Gastroesophageal sphincter (tissue), 4 donors: ENCODE measurements around the gene STK31. TPM values are rescaled to one million over a fixed set of nuclear protein-coding genes. Genes with fewer than 3 reads are reported as not detected.
A peak's percentile ranks its signal among the peaks of the same experiment; 100 is the strongest.
"Not testable (repeated sequence)": the region's sequence is repeated elsewhere in the genome, so short reads cannot be mapped to it uniquely, and the experiment has no call there.

Experiments
- ATAC-seq: fragments of 150-250 bp; one replicate; pipeline ENCODE4 v1.9.1; 2016; ENCODE audit warnings: mild to moderate bottlenecking, moderate library complexity
- H3K27ac ChIP-seq, 4 donors: fragments of 200-600 bp; sonication (generic) in 3 of 4; 1 replicate in 3 of 4; 2 replicates in 1 of 4; pipeline ENCODE4 v1.5.1; 2016 to 2019
- H3K27me3 ChIP-seq: fragments of 200-600 bp; sonication (generic); one replicate; pipeline ENCODE4 v1.5.1; 2019
- H3K36me3 ChIP-seq, 2 donors: fragments of 200-600 bp; sonication (generic); one replicate each; pipeline ENCODE4 v1.5.1; 2019; ENCODE audit warnings: control low read depth in 1 of 2
- H3K4me1 ChIP-seq, 3 donors: fragments of 200-600 bp; sonication (generic); 1 replicate in 2 of 3; 2 replicates in 1 of 3; pipeline ENCODE4 v1.5.1; 2016 to 2019; ENCODE audit warnings: control low read depth in 2 of 3
- H3K4me3 ChIP-seq, 2 donors: fragments of 200-600 bp; sonication (generic); one replicate each; pipeline ENCODE4 v1.5.1; 2019; ENCODE audit warnings: mild to moderate bottlenecking in 1 of 2, moderate library complexity in 1 of 2
- H3K9me3 ChIP-seq, 3 donors: fragments of 200-600 bp; sonication (generic); one replicate each; pipeline ENCODE4 v1.5.1; 2017 to 2019; ENCODE audit warnings: control low read depth in 2 of 3
- EP300 ChIP-seq: sonication (generic); formaldehyde crosslinking; IDR thresholded peaks from one replicate; pipeline ENCODE4 v1.6.1; 2017; ENCODE audit warnings: antibody characterized with exemption, mild to moderate bottlenecking
- POLR2A ChIP-seq, 2 donors: fragments of 450-650 bp; IDR thresholded peaks; one replicate each; pipeline ENCODE4 v1.6.1; 2017; ENCODE audit warnings: antibody characterized with exemption in 2 of 2, mild to moderate bottlenecking in 2 of 2, moderate library complexity in 1 of 2
- POLR2AphosphoS5 ChIP-seq: sonication (generic); formaldehyde crosslinking; IDR thresholded peaks from one replicate; pipeline ENCODE4 v1.6.1; 2017; ENCODE audit warnings: antibody characterized with exemption
- WGBS, 2 donors: methylation state at CpG; one replicate each; pipeline ENCODE4 v1.1.5; 2018; ENCODE audit warnings: low coverage in 1 of 2; 5-methylcytosine and 5-hydroxymethylcytosine counted together
- total RNA-seq, 4 donors: library from RNA; depleted of rRNA; stranded (reverse); fragments of >200 nt; gene quantifications; one replicate each; pipeline ENCODE4 v1.1.0, GENCODE V29; 2016
- TF ChIP-seq, protein P1 (sequence below), 4 experiments: fragments of 200-600 bp in 2 of 4; fragments of 450-650 bp in 2 of 4; sonication (generic) in 1 of 4; IDR thresholded peaks; one replicate each; pipeline ENCODE4 v1.5.1; 2017 to 2019; ENCODE audit warnings: antibody characterized with exemption in 4 of 4, mild to moderate bottlenecking in 2 of 4, moderate library complexity in 2 of 4

The STK31 gene
- total RNA-seq, 4 donors from 2014 or later: 0.31 to 0.94 (median 0.62) TPM; not detected in 1

DNA sequence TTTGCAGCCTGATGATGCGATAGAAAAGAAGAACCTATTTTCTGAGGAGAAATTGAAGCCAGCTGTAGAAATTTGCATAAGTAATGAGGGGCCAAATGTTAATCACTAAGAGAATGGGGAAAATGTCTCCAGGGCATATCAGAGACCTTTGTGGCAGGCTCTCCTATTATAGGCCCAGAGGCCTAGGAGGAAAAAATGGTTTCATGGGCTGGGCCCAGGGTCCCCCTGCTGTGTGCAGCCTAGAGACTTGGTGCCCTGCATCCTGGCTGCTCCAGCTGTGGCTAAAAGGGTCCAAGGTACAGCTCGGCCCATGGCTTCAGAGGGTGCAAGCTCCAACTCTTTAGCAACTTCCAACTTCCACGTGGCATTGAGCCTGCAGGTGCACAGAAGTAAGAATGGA is 123.4 kb downstream of the STK31 start:
- Histone ChIP-seq H3K4me3 (no peak overlapping the region), H3K27me3 (no peaks in the 10 kb centered on the region), H3K4me1 (no peaks in the 10 kb centered on the region), H3K27ac (no peak overlapping the region), H3K9me3 (peaks cover 0 to 38% (median 0%) of the 10 kb centered on the region in 3 donors), H3K36me3 (peaks cover 0 to 4% of the 10 kb centered on the region in 2 donors)
- no peak for ATAC-seq
- WGBS, 2 donors: 89 to 100% methylated on average over 1 of the region's 3 CpGs
- TF ChIP-seq, protein P1, sequence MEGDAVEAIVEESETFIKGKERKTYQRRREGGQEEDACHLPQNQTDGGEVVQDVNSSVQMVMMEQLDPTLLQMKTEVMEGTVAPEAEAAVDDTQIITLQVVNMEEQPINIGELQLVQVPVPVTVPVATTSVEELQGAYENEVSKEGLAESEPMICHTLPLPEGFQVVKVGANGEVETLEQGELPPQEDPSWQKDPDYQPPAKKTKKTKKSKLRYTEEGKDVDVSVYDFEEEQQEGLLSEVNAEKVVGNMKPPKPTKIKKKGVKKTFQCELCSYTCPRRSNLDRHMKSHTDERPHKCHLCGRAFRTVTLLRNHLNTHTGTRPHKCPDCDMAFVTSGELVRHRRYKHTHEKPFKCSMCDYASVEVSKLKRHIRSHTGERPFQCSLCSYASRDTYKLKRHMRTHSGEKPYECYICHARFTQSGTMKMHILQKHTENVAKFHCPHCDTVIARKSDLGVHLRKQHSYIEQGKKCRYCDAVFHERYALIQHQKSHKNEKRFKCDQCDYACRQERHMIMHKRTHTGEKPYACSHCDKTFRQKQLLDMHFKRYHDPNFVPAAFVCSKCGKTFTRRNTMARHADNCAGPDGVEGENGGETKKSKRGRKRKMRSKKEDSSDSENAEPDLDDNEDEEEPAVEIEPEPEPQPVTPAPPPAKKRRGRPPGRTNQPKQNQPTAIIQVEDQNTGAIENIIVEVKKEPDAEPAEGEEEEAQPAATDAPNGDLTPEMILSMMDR (IDR thresholded peaks at IDR 0.05): no peak
- no peak for TF ChIP-seq POLR2AphosphoS5
- TF ChIP-seq POLR2A (IDR thresholded peaks at IDR 0.05): no peak
- no peak for TF ChIP-seq EP300

DNA sequence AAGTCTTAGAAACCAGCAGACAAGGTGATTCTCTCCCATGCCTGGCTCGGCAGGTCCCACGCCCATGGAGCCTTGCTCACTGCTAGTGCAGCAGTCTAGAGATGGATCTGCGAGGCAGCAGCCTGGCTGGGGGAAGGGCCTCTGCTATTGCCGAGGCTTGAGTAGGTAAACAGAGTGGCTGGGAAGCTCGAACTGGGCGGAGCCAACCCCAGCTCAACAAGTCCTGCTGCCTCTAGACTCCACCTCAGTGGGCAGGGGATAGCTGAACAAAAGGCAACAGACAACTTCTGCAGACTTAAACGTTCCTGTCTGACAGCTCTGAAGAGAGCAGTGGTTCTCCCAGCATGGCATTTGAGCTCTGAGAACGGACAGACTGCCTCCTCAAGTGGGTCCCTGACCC is 134.8 kb downstream of the STK31 start:
- H3K4me3 ChIP-seq, H3K36me3 ChIP-seq, H3K27ac ChIP-seq, ATAC-seq, H3K27me3 ChIP-seq, H3K4me1 ChIP-seq: not testable (repeated sequence)
- WGBS, 2 donors: 90% methylated on average over 2 of the region's 8 CpGs; no CpG with 5 or more reads in 1 of the 2 donors
- H3K9me3 ChIP-seq: peaks cover 0 to 91% (median 0%) of the 10 kb centered on the region in 3 donors

DNA sequence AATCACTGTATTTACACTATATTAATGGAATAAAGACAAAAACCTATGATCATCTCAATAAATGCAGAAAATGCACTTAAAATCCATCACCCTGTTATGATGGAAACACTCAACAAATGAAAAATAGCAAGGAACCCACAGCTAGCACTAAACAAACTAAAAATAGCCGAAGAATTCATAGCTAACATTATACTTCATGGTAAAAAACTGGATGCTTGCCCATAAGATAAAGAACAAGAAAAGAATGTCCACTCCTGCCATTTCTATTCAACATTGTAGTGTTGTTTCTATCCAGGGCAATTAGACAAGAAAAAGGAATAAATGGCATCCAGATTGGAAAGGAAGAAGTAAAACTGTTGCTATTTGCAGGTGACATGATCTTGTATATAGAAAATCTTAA is 142.1 kb downstream of the STK31 start:
- H3K27me3 ChIP-seq: no peaks in the 10 kb centered on the region
- TF ChIP-seq EP300: no peak
- TF ChIP-seq, protein P1 (IDR thresholded peaks at IDR 0.05): no peak
- no peak for TF ChIP-seq POLR2A (IDR thresholded peaks at IDR 0.05)
- no peak for TF ChIP-seq POLR2AphosphoS5
- 18 to 29% methylated on average over 1 of the region's 1 CpG for WGBS, 2 donors
- peaks cover 0 to 61% (median 0%) of the 10 kb centered on the region in 3 donors for H3K9me3 ChIP-seq
- H3K4me1 ChIP-seq: no peaks in the 10 kb centered on the region
- no peak overlapping the region for H3K27ac ChIP-seq
- no peak for ATAC-seq
- H3K36me3 ChIP-seq: no peaks in the 10 kb centered on the region
- no peak overlapping the region for H3K4me3 ChIP-seq

DNA sequence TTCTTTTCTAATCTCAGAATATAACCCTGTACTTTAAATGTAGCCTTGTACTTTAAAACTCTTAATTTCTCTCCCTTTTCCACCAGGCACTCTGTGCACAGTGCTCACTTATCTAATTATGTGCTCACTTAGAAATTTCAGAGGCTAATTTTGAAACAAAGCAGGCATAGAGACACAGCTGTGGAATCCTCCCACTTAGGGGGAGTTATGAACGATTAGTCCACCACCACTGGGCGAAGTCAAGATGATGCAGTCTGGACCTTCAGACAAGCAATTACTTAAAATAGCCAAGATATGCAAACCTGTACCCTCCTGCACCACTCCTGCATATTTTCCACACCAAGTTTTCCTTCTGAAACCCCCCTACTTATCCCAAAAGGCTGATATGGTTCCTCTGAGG is 143.0 kb downstream of the STK31 start:
- TF ChIP-seq POLR2AphosphoS5 (no peak), POLR2A (IDR thresholded peaks at IDR 0.05) (no peak), EP300 (no peak)
- TF ChIP-seq, protein P1 (IDR thresholded peaks at IDR 0.05): no peak

DNA sequence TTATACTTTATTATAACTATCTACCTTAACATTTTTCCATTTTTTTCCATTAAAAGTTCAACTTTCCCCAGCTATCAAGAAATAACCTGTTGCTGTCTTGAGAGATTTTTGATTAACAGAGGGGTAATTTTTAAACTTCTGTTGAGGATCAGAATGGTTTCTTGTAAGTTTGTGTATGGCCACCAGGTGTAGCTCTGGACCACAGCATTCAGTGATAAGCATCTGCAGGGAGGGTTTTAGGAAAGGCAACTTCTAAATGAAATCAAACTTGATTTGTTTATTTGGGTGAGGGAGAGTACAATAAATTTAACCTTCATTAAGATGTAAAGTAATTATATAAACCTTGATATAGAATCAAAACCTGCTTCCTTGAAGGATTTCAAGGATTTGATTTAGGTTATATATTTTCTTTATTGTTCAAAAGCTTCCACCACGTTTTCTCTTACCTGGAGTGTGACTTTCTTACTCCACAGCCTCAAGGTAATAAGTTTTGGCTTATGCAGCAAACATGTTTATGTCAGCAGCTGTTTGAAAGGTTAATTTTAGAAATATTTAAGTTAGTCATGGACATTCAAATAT is 153.3 kb downstream of the STK31 start:
- TF ChIP-seq, protein P1 (IDR thresholded peaks at IDR 0.05): peak in 1 of 4 experiments; percentile 22
- no peak for TF ChIP-seq POLR2A (IDR thresholded peaks at IDR 0.05)
- TF ChIP-seq EP300: no peak
- Histone ChIP-seq H3K27me3 (no peaks in the 10 kb centered on the region), H3K27ac (no peak overlapping the region), H3K36me3 (no peaks in the 10 kb centered on the region), H3K4me3 (no peak overlapping the region), H3K9me3 (no peaks in the 10 kb centered on the region), H3K4me1 (no peaks in the 10 kb centered on the region)
- 29 to 33% methylated on average over 1 of the region's 1 CpG for WGBS, 2 donors
- ATAC-seq: no peak

More for the DNA sequence above, 143.0 kb downstream of the STK31 start:
- Histone ChIP-seq H3K27me3 (no peaks in the 10 kb centered on the region), H3K36me3 (no peaks in the 10 kb centered on the region), H3K9me3 (peaks cover 0 to 52% (median 0%) of the 10 kb centered on the region in 3 donors), H3K27ac (no peak overlapping the region), H3K4me1 (no peaks in the 10 kb centered on the region), H3K4me3 (no peak overlapping the region)
- no peak for ATAC-seq
- 68% methylated on average over 2 of the region's 2 CpGs; no CpG with 5 or more reads in 1 of the 2 donors for WGBS, 2 donors
